Measurements from ENCODE around the gene RNF212. TPM values are rescaled to one million over a fixed set of nuclear protein-coding genes. Genes with fewer than 3 reads are reported as not detected.

Gene RNF212
- total and polyA plus RNA-seq, 9 of the 15 experiments (the other 6 are each of a cell fraction or from before 2014, with no cell fraction given), result 0.04 TPM; not detected in 8

- intact Hi-C loops (cut with micrococcal nuclease) (no loop called here), in situ Hi-C loops (cut with MboI) (no loop called here)
- POLR2A ChIA-PET, result interaction anchor here (0.7 to 1.1 kb wide), 2 partner anchors 9 to 19 kb away, joined by 3 to 4 read pairs; no protein-coding TSS in a partner anchor
- peak in 1 of 4 experiments; percentile 12 for DNase-seq (ENCODE audit: extremely low read depth in 1 of 4, low spot score in 3 of 4)
- H3K9me3 ChIP-seq (replicated peaks; ENCODE audit: control insufficient read depth, insufficient read depth, low read depth, low read length), result no peaks in the 10 kb centered on the region; the same call in 1 of the 2 replicates
- 0 out of 2 replicates have a peak, but pooled peaks cover 1% of the 10 kb centered on the region for H4K20me1 ChIP-seq (replicated peaks; ENCODE audit: control insufficient read depth, insufficient read depth, low read length)
- no peak for ATAC-seq
- no peak overlapping the region for H3K4me3 ChIP-seq
- no peak overlapping the region for H3K27ac ChIP-seq (ENCODE audit: extremely low read depth, low read depth, low read length)
- no peaks in the 10 kb centered on the region for H3K9me1 ChIP-seq (ENCODE audit: control insufficient read depth, insufficient read depth, low read length)
- TF ChIP-seq HSF4 (CRISPR knock-in tag; IDR thresholded peaks at IDR 0.05; ENCODE audit: borderline replicate concordance) (no peak), NCOA6 (IDR thresholded peaks at IDR 0.05) (no peak), TOE1 (IDR thresholded peaks at IDR 0.05; ENCODE audit: borderline replicate concordance) (no peak), TOE1 (CRISPR knock-in tag; IDR thresholded peaks at IDR 0.05; ENCODE audit: borderline replicate concordance, low read depth) (no peak), HNRNPL (IDR thresholded peaks at IDR 0.05; ENCODE audit: low read depth, low read length) (peak; percentile 27; the same call in 1 of the 2 replicates)
- H3K4me1 ChIP-seq (replicated peaks in 1 of 2; ENCODE audit: control insufficient read depth in 2 of 2, insufficient read depth in 2 of 2, low read length in 2 of 2), result peaks cover 0 to 62% of the 10 kb centered on the region in 2 experiments; a peak in 3 of 5 replicates
- no peak overlapping the region for H3K9ac ChIP-seq (ENCODE audit: insufficient read depth in 1 of 2, low read depth in 2 of 2, low read length in 2 of 2)
- BruUV-seq (replicated peaks), result no TSS peak
- peaks cover 29% of the 10 kb centered on the region; the same call in 2 of the 3 replicates for H3K36me3 ChIP-seq (ENCODE audit: control insufficient read depth, insufficient read depth, low read length)
- CTCF ChIA-PET (ENCODE audit: low intra/inter-chr PET ratio), result no interaction called here
- H2AFZ ChIP-seq (ENCODE audit: low read depth, low read length), result no peak overlapping the region
- H3K27me3 ChIP-seq (ENCODE audit: control insufficient read depth in 2 of 2, insufficient read depth in 2 of 2, low read length in 2 of 2), result no peaks in the 10 kb centered on the region
- no peaks in the 10 kb centered on the region for H3K79me2 ChIP-seq (ENCODE audit: control insufficient read depth, insufficient read depth, low read length)
- 98% methylated on average over 28 of the region's 83 CpGs for WGBS (ENCODE audit: insufficient coverage, low coverage, missing lambda C conversion rate)
- FAIRE-seq, result no peak
- H3K4me2 ChIP-seq (ENCODE audit: insufficient read depth, low read length), result no peak overlapping the region
Observed at GRCh38 chr4:1023895-1024740, 89.2 kb downstream of the RNF212 start.

All from K562 (cell line).